Natural killer cell treated with Interleukin-12 subunit alpha and Interleukin-12 subunit beta and Interleukin-15 and Interleukin-18, amount 100 ng/mL, for 72 hours (primary cell): ENCODE results near the gene SERPINB13. TPM values are rescaled to one million over a fixed set of nuclear protein-coding genes. Genes with fewer than 3 reads are reported as not detected.

Source experiments
- ATAC-seq, 2 donors: fragments of 150-1000 bp; cut with Tn5 transposase in 1 of 2; sonication (Bioruptor Pico), chemical (Tn5 transposase) in 1 of 2; 2 replicates each; pipeline ENCODE4 v1.10.0; 2021
- DNase-seq: peaks from one replicate; pipeline ENCODE4 v3.0.0; 2022; ENCODE audit warnings: low spot score
- H3K27ac Mint-ChIP-seq, 2 donors: 1 replicate in 1 of 2; 2 replicates in 1 of 2; pipeline ENCODE4 v1.8.0; 2022; ENCODE audit warnings: mixed read lengths in 2 of 2, mild to moderate bottlenecking in 1 of 2, moderate library complexity in 1 of 2
- H3K27me3 Mint-ChIP-seq, 2 donors: 1 replicate in 1 of 2; 2 replicates in 1 of 2; pipeline ENCODE4 v1.8.0; 2022; ENCODE audit warnings: mixed read lengths in 2 of 2
- H3K36me3 Mint-ChIP-seq: one replicate; pipeline ENCODE4 v1.8.0; 2022; ENCODE audit warnings: mixed read lengths
- H3K4me1 Mint-ChIP-seq, 2 donors: 1 replicate in 1 of 2; 2 replicates in 1 of 2; pipeline ENCODE4 v1.8.0; 2022; ENCODE audit warnings: low read depth in 2 of 2, mixed read lengths in 2 of 2, mild to moderate bottlenecking in 1 of 2
- H3K4me3 Mint-ChIP-seq: one replicate; pipeline ENCODE4 v1.8.0; 2022; ENCODE audit warnings: mixed read lengths
- H3K9me3 Mint-ChIP-seq: 2 replicates; pipeline ENCODE4 v1.8.0; 2022; ENCODE audit warnings: mixed read lengths
- total RNA-seq, 2 donors: library from RNA; stranded (reverse); gene quantifications; one replicate each; pipeline ENCODE4 v1.2.3, GENCODE V29; 2022

SERPINB13 gene
- total RNA-seq, 2 donors from 2014 or later: not detected

- no peaks in the 10 kb centered on the region for H3K9me3 Mint-ChIP-seq
- peaks cover 16 to 34% of the 10 kb centered on the region in 2 donors for H3K27me3 Mint-ChIP-seq
- ATAC-seq: no peak
These were observed 19.3 kb upstream of the SERPINB13 start for GRCh38 chr18:63567825-63568224.

GRCh38 chr18:63570721-63571120 lies 16.4 kb upstream of the SERPINB13 start:
- no peaks in the 10 kb centered on the region for H3K4me1 Mint-ChIP-seq
- H3K36me3 Mint-ChIP-seq: no peaks in the 10 kb centered on the region
- no peak overlapping the region for H3K4me3 Mint-ChIP-seq
- no peak for ATAC-seq
- H3K9me3 Mint-ChIP-seq: no peaks in the 10 kb centered on the region
- H3K27ac Mint-ChIP-seq: no peak overlapping the region
- DNase-seq: no peak
- peaks cover 28 to 42% of the 10 kb centered on the region in 2 donors for H3K27me3 Mint-ChIP-seq

More at GRCh38 chr18:63567825-63568224, 19.3 kb upstream of the SERPINB13 start:
- H3K4me1 Mint-ChIP-seq: no peaks in the 10 kb centered on the region
- no peak for DNase-seq
- no peaks in the 10 kb centered on the region for H3K36me3 Mint-ChIP-seq
- no peak overlapping the region for H3K4me3 Mint-ChIP-seq
- no peak overlapping the region for H3K27ac Mint-ChIP-seq

- no peak overlapping the region for H3K27ac Mint-ChIP-seq
These were observed 11.5 kb upstream of the SERPINB13 start for GRCh38 chr18:63575681-63576080.

GRCh38 chr18:63578357-63578958 lies 8.7 kb upstream of the SERPINB13 start:
- DNase-seq: no peak
- Mint-ChIP-seq H3K36me3 (no peaks in the 10 kb centered on the region), H3K4me1 (no peaks in the 10 kb centered on the region), H3K9me3 (no peaks in the 10 kb centered on the region), H3K27ac (no peak overlapping the region), H3K27me3 (peaks cover 22 to 53% of the 10 kb centered on the region in 2 donors), H3K4me3 (no peak overlapping the region)
- no peak for ATAC-seq

More at GRCh38 chr18:63575681-63576080, 11.5 kb upstream of the SERPINB13 start:
- Mint-ChIP-seq H3K4me1 (no peaks in the 10 kb centered on the region), H3K4me3 (no peak overlapping the region), H3K36me3 (no peaks in the 10 kb centered on the region), H3K27me3 (peaks cover 30 to 53% of the 10 kb centered on the region in 2 donors), H3K9me3 (no peaks in the 10 kb centered on the region)
- DNase-seq (no peak), ATAC-seq (no peak)

GRCh38 chr18:63579616-63580015 lies 7.5 kb upstream of the SERPINB13 start:
- Mint-ChIP-seq H3K4me3 (no peak overlapping the region), H3K36me3 (no peaks in the 10 kb centered on the region), H3K9me3 (no peaks in the 10 kb centered on the region), H3K4me1 (no peaks in the 10 kb centered on the region), H3K27ac (no peak overlapping the region), H3K27me3 (peaks cover 21 to 57% of the 10 kb centered on the region in 2 donors)
- no peak for ATAC-seq
- no peak for DNase-seq

GRCh38 chr18:63585988-63586387 lies 1.2 kb upstream of the SERPINB13 start:
- H3K27ac Mint-ChIP-seq: no peak overlapping the region
- H3K27me3 Mint-ChIP-seq: peaks cover 29 to 36% of the 10 kb centered on the region in 2 donors
- H3K9me3 Mint-ChIP-seq: no peaks in the 10 kb centered on the region
- DNase-seq (no peak), ATAC-seq (no peak)
- H3K4me3 Mint-ChIP-seq: no peak overlapping the region
- no peaks in the 10 kb centered on the region for H3K36me3 Mint-ChIP-seq
- no peaks in the 10 kb centered on the region for H3K4me1 Mint-ChIP-seq

- no peaks in the 10 kb centered on the region for H3K36me3 Mint-ChIP-seq
- ATAC-seq: no peak
- H3K9me3 Mint-ChIP-seq: no peaks in the 10 kb centered on the region
- H3K4me1 Mint-ChIP-seq: no peaks in the 10 kb centered on the region
- H3K4me3 Mint-ChIP-seq: no peak overlapping the region
- peaks cover 28 to 36% of the 10 kb centered on the region in 2 donors for H3K27me3 Mint-ChIP-seq
- DNase-seq: no peak
- H3K27ac Mint-ChIP-seq: no peak overlapping the region
These were observed 712 bp upstream of the SERPINB13 start for GRCh38 chr18:63586431-63586830.

GRCh38 chr18:63588909-63589308 lies 1.8 kb downstream of the SERPINB13 start:
- Mint-ChIP-seq H3K36me3 (no peaks in the 10 kb centered on the region), H3K27ac (no peak overlapping the region), H3K27me3 (peaks cover 24 to 30% of the 10 kb centered on the region in 2 donors), H3K4me3 (no peak overlapping the region), H3K4me1 (no peaks in the 10 kb centered on the region), H3K9me3 (no peaks in the 10 kb centered on the region)
- DNase-seq (no peak), ATAC-seq (no peak)

GRCh38 chr18:63590373-63590772 lies 3.2 kb downstream of the SERPINB13 start:
- DNase-seq (no peak), ATAC-seq (peak; percentile 36 to 57)
- no peak overlapping the region for H3K27ac Mint-ChIP-seq
- no peak overlapping the region for H3K4me3 Mint-ChIP-seq
- no peaks in the 10 kb centered on the region for H3K4me1 Mint-ChIP-seq
- H3K9me3 Mint-ChIP-seq: no peaks in the 10 kb centered on the region
- peaks cover 18 to 22% of the 10 kb centered on the region in 2 donors for H3K27me3 Mint-ChIP-seq
- H3K36me3 Mint-ChIP-seq: no peaks in the 10 kb centered on the region

GRCh38 chr18:63590966-63591695 lies 4.0 kb downstream of the SERPINB13 start:
- no peaks in the 10 kb centered on the region for H3K36me3 Mint-ChIP-seq
- peaks cover 12 to 15% of the 10 kb centered on the region in 2 donors for H3K27me3 Mint-ChIP-seq
- no peaks in the 10 kb centered on the region for H3K4me1 Mint-ChIP-seq
- H3K27ac Mint-ChIP-seq: no peak overlapping the region
- ATAC-seq (no peak), DNase-seq (no peak)
- no peak overlapping the region for H3K4me3 Mint-ChIP-seq
- H3K9me3 Mint-ChIP-seq: no peaks in the 10 kb centered on the region

- no peaks in the 10 kb centered on the region for H3K9me3 Mint-ChIP-seq
- no peaks in the 10 kb centered on the region for H3K4me1 Mint-ChIP-seq
- DNase-seq (no peak), ATAC-seq (no peak)
- H3K4me3 Mint-ChIP-seq: no peak overlapping the region
- H3K27ac Mint-ChIP-seq: no peak overlapping the region
- H3K27me3 Mint-ChIP-seq: peaks cover 12 to 15% of the 10 kb centered on the region in 2 donors
- H3K36me3 Mint-ChIP-seq: no peaks in the 10 kb centered on the region
These were observed 4.6 kb downstream of the SERPINB13 start for GRCh38 chr18:63591725-63592124.

- H3K4me3 Mint-ChIP-seq: no peak overlapping the region
- no peaks in the 10 kb centered on the region for H3K4me1 Mint-ChIP-seq
- no peaks in the 10 kb centered on the region for H3K36me3 Mint-ChIP-seq
- no peaks in the 10 kb centered on the region for H3K9me3 Mint-ChIP-seq
- peaks cover 12 to 17% of the 10 kb centered on the region in 2 donors for H3K27me3 Mint-ChIP-seq
- no peak overlapping the region for H3K27ac Mint-ChIP-seq
- ATAC-seq: no peak
- DNase-seq: no peak
These were observed 5.3 kb downstream of the SERPINB13 start for GRCh38 chr18:63592471-63592870.

GRCh38 chr18:63596964-63597363 lies 9.8 kb downstream of the SERPINB13 start:
- Mint-ChIP-seq H3K9me3 (no peaks in the 10 kb centered on the region), H3K36me3 (no peaks in the 10 kb centered on the region), H3K27ac (no peak overlapping the region), H3K4me3 (no peak overlapping the region), H3K4me1 (no peaks in the 10 kb centered on the region), H3K27me3 (peaks cover 0 to 23% of the 10 kb centered on the region in 2 donors)
- no peak for ATAC-seq
- no peak for DNase-seq

GRCh38 chr18:63603355-63603754 lies 16.2 kb downstream of the SERPINB13 start:
- no peak overlapping the region for H3K27ac Mint-ChIP-seq
- no peak overlapping the region for H3K4me3 Mint-ChIP-seq
- H3K27me3 Mint-ChIP-seq: peaks cover 12 to 34% of the 10 kb centered on the region in 2 donors
- DNase-seq: no peak
- ATAC-seq: no peak
- no peaks in the 10 kb centered on the region for H3K9me3 Mint-ChIP-seq
- H3K4me1 Mint-ChIP-seq: peaks cover 0 to 4% of the 10 kb centered on the region in 2 donors
- H3K36me3 Mint-ChIP-seq: no peaks in the 10 kb centered on the region
